ENCODE measurements around the gene HIVEP3. TPM values are rescaled to one million over a fixed set of nuclear protein-coding genes. Genes with fewer than 3 reads are reported as not detected.

The HIVEP3 gene
- total and polyA plus RNA-seq, 2 donors (not counting 1 experiment from before 2014, with no cell fraction given): 2.0 to 5.1 TPM

DNA sequence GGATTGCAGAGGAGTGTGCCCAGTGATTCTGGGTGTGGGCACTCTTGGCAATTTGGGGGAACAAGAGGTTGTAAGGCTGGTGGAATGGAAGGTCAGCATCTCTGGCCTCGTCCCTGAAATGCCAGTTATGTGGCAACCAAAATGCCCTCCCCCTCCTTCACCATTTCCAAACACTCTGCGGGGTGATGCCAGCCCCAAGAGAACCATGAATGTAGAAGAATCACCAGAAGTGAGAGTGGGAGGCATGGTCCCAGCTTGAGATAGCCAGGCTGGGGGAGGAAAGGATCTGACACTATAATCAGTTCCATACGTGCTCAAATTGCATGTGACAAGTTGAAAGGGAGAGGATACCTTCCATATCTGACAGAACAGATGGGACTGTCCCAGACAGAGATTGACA is 345.5 kb downstream of the HIVEP3 start:
- no peaks in the 10 kb centered on the region for H3K9me3 Mint-ChIP-seq (ENCODE audit: insufficient read depth)
- TF ChIP-seq EZH2 (IDR thresholded peaks at IDR 0.05; ENCODE audit: borderline replicate concordance, insufficient read depth, low read depth, low read length, poor library complexity, severe bottlenecking): no peak
- TF ChIP-seq, protein P1, sequence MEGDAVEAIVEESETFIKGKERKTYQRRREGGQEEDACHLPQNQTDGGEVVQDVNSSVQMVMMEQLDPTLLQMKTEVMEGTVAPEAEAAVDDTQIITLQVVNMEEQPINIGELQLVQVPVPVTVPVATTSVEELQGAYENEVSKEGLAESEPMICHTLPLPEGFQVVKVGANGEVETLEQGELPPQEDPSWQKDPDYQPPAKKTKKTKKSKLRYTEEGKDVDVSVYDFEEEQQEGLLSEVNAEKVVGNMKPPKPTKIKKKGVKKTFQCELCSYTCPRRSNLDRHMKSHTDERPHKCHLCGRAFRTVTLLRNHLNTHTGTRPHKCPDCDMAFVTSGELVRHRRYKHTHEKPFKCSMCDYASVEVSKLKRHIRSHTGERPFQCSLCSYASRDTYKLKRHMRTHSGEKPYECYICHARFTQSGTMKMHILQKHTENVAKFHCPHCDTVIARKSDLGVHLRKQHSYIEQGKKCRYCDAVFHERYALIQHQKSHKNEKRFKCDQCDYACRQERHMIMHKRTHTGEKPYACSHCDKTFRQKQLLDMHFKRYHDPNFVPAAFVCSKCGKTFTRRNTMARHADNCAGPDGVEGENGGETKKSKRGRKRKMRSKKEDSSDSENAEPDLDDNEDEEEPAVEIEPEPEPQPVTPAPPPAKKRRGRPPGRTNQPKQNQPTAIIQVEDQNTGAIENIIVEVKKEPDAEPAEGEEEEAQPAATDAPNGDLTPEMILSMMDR (IDR thresholded peaks at IDR 0.05): no peak
- no peaks in the 10 kb centered on the region for H3K27me3 Mint-ChIP-seq
- ATAC-seq (ENCODE audit: low read depth) (no peak), DNase-seq (no peak)
- intact Hi-C loops (cut with micrococcal nuclease): loop anchor here (5.0 to 10.0 kb wide), 5 partner anchors 58 to 462 kb away; no protein-coding TSS in a partner anchor
- Histone ChIP-seq H3K9me3 (ENCODE audit: control extremely low read depth in 1 of 3, control insufficient read depth in 2 of 3, insufficient read depth in 1 of 3, low read length in 2 of 3) (no peaks in the 10 kb centered on the region), H3K27me3 (replicated peaks in 1 of 4; ENCODE audit: control extremely low read depth in 1 of 4, control insufficient read depth in 3 of 4, insufficient read depth in 4 of 4, low read length in 3 of 4) (no peaks in the 10 kb centered on the region), H3K4me1 (ENCODE audit: control insufficient read depth in 2 of 2, insufficient read depth in 2 of 2, low read length in 2 of 2) (peaks cover 14 to 18% of the 10 kb centered on the region in 2 donors), H2AFZ (ENCODE audit: insufficient read depth, low read depth, low read length, poor library complexity, severe bottlenecking) (no peak overlapping the region), H3K4me3 (ENCODE audit: control extremely low read depth in 1 of 5, extremely low read depth in 1 of 5, insufficient read depth in 1 of 5, low read depth in 2 of 5, low read length in 4 of 5) (no peak overlapping the region), H3K79me2 (ENCODE audit: control insufficient read depth, insufficient read depth, low read length) (peaks cover 7% of the 10 kb centered on the region), H4K20me1 (ENCODE audit: control insufficient read depth, insufficient read depth, low read length, poor library complexity, severe bottlenecking) (no peaks in the 10 kb centered on the region), H3K36me3 (replicated peaks in 1 of 2; ENCODE audit: control extremely low read depth in 1 of 2, control insufficient read depth in 1 of 2, extremely low read depth in 1 of 2, insufficient read depth in 2 of 2, low read length in 1 of 2) (peaks cover 0 to 13% of the 10 kb centered on the region in 2 experiments), H3K4me2 (replicated peaks; ENCODE audit: low read depth, low read length, poor library complexity, severe bottlenecking) (no peak overlapping the region), H3K27ac (ENCODE audit: low read length in 2 of 2) (no peak overlapping the region), H3K9ac (ENCODE audit: low read length) (no peak overlapping the region)
- no peak overlapping the region for H3K27ac Mint-ChIP-seq
- no CpG with 5 or more reads among the region's 3 CpGs for WGBS (ENCODE audit: insufficient coverage)
- ChIA-PET POLR2A (no interaction called here), CTCF (interaction anchor here (0.7 to 7.7 kb wide), 23 partner anchors 9 to 613 kb away, joined by 3 to 114 read pairs (median 6); no protein-coding TSS in a partner anchor)
- no peak overlapping the region for H3K4me3 Mint-ChIP-seq
- H3K4me1 Mint-ChIP-seq: peaks cover 20% of the 10 kb centered on the region

DNA sequence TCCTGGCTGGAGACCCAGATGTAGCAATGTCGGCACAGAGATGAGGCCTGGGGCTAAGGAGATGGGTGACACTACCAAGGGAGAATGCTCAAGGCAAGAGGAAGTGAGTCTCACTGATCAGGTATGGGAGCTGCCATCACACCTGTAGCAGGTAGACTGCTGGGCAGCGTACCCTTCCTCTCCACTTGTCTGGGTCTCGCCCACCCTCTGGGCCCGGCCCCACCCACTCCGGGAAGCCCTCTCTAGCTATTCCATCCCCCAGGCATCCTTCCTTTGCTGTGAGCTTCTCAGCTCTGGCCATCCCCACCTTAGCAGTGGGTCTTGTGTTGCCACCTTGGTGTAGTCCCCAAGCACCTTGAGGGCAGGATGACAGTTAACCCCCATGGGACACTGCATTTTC is 346.5 kb downstream of the HIVEP3 start:
- POLR2A ChIA-PET: no interaction called here
- intact Hi-C loops (cut with micrococcal nuclease): loop anchor here (5.0 to 10.0 kb wide), 5 partner anchors 57 to 463 kb away; no protein-coding TSS in a partner anchor
- no peak overlapping the region for H3K27ac Mint-ChIP-seq

More for the DNA sequence above, 346.5 kb downstream of the HIVEP3 start:
- no peak for DNase-seq
- no peak overlapping the region for H2AFZ ChIP-seq (ENCODE audit: insufficient read depth, low read depth, low read length, poor library complexity, severe bottlenecking)
- no peak overlapping the region for H3K9ac ChIP-seq (ENCODE audit: low read length)
- Mint-ChIP-seq H3K4me1 (peaks cover 20% of the 10 kb centered on the region), H3K4me3 (no peak overlapping the region), H3K9me3 (ENCODE audit: insufficient read depth) (no peaks in the 10 kb centered on the region), H3K27me3 (no peaks in the 10 kb centered on the region)
- ATAC-seq (ENCODE audit: low read depth): no peak
- H4K20me1 ChIP-seq (ENCODE audit: control insufficient read depth, insufficient read depth, low read length, poor library complexity, severe bottlenecking): no peaks in the 10 kb centered on the region
- H3K4me3 ChIP-seq (ENCODE audit: control extremely low read depth in 1 of 5, extremely low read depth in 1 of 5, insufficient read depth in 1 of 5, low read depth in 2 of 5, low read length in 4 of 5): no peak overlapping the region
- no peaks in the 10 kb centered on the region for H3K9me3 ChIP-seq (ENCODE audit: control extremely low read depth in 1 of 3, control insufficient read depth in 2 of 3, insufficient read depth in 1 of 3, low read length in 2 of 3)
- H3K36me3 ChIP-seq (replicated peaks in 1 of 2; ENCODE audit: control extremely low read depth in 1 of 2, control insufficient read depth in 1 of 2, extremely low read depth in 1 of 2, insufficient read depth in 2 of 2, low read length in 1 of 2): peaks cover 0 to 22% of the 10 kb centered on the region in 2 experiments
- WGBS (ENCODE audit: insufficient coverage): 86% methylated on average over 5 of the region's 5 CpGs
- no peak overlapping the region for H3K4me2 ChIP-seq (replicated peaks; ENCODE audit: low read depth, low read length, poor library complexity, severe bottlenecking)
- H3K27me3 ChIP-seq (replicated peaks in 1 of 4; ENCODE audit: control extremely low read depth in 1 of 4, control insufficient read depth in 3 of 4, insufficient read depth in 4 of 4, low read length in 3 of 4): no peaks in the 10 kb centered on the region
- TF ChIP-seq, protein P1 (IDR thresholded peaks at IDR 0.05): no peak
- TF ChIP-seq EZH2 (IDR thresholded peaks at IDR 0.05; ENCODE audit: borderline replicate concordance, insufficient read depth, low read depth, low read length, poor library complexity, severe bottlenecking): no peak
- H3K27ac ChIP-seq (ENCODE audit: low read length in 2 of 2): no peak overlapping the region
- peaks cover 9% of the 10 kb centered on the region for H3K79me2 ChIP-seq (ENCODE audit: control insufficient read depth, insufficient read depth, low read length)
- CTCF ChIA-PET: interaction anchor here (0.6 to 7.7 kb wide), 8 partner anchors 8 to 1003 kb away, joined by 3 to 114 read pairs (median 12); no protein-coding TSS in a partner anchor
- H3K4me1 ChIP-seq (ENCODE audit: control insufficient read depth in 2 of 2, insufficient read depth in 2 of 2, low read length in 2 of 2): peaks cover 14 to 18% of the 10 kb centered on the region in 2 donors
